GM19035 (cell line): ENCODE measurements around the gene KANSL1.

Source experiments
- ATAC-seq: cut with Tn5 transposase; IDR thresholded peaks from one replicate; pipeline ENCODE4 v1.9.1; 2021; ENCODE audit not compliant: unreplicated experiment

Gene KANSL1

DNA sequence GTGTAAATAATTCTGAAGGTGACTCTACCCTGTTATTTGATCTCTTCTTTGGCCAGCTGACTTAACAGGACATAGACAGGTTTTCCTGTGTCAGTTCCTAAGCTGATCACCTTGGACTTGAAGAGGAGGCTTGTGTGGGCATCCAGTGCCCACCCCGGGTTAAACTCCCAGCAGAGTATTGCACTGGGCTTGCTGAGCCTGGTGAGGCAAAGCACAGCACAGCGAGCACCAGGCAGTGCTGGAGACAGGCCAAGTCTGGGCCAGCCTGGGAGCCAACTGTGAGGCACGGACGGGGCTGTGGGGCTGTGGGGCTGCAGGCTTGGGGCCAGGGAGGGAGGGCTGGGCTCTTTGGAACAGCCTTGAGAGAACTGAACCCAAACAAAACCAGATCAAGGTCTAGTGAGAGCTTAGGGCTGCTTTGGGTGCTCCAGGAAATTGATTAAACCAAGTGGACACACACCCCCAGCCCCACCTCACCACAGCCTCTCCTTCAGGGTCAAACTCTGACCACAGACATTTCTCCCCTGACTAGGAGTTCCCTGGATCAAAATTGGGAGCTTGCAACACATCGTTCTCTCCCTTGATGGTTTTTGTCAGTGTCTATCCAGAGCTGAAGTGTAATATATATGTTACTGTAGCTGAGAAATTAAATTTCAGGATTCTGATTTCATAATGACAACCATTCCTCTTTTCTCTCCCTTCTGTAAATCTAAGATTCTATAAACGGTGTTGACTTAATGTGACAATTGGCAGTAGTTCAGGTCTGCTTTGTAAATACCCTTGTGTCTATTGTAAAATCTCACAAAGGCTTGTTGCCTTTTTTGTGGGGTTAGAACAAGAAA, 189.1 kb downstream of the KANSL1 start:
- no peak for ATAC-seq

DNA sequence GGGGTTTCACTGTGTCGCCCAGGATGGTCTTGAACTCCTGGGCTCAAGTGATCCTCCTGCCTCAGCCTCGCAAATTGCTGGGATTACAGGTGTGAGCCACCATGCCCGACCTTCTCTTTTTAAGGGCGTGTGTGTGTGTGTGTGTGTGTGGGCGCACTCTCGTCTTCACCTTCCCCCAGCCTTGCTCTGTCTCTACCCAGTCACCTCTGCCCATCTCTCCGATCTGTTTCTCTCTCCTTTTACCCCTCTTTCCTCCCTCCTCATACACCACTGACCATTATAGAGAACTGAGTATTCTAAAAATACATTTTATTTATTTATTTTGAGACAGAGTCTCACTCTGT, 190.3 kb downstream of the KANSL1 start:
- ATAC-seq: no peak

DNA sequence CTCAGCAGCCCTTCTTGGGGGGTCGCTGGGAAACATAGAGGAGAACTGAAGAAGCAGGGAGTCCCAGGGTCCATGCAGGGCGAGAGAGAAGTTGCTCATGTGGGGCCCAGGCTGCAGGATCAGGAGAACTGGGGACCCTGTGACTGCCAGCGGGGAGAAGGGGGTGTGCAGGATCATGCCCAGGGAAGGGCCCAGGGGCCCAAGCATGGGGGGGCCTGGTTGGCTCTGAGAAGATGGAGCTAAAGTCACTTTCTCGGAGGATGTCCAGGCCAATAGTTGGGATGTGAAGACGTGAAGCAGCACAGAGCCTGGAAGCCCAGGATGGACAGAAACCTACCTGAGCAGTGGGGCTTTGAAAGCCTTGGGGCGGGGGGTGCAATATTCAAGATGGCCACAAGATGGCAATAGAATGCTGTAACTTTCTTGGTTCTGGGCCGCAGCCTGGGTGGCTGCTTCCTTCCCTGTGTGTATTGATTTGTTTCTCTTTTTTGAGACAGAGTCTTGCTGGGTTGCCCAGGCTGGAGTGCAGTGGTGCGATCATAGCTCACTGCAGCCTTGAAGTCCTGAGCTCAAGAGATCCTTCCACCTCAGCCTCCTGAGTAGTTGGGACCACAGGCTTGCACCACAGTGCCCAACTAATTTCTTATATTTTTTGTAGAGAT, 190.8 kb downstream of the KANSL1 start:
- peak; percentile 50 for ATAC-seq

DNA sequence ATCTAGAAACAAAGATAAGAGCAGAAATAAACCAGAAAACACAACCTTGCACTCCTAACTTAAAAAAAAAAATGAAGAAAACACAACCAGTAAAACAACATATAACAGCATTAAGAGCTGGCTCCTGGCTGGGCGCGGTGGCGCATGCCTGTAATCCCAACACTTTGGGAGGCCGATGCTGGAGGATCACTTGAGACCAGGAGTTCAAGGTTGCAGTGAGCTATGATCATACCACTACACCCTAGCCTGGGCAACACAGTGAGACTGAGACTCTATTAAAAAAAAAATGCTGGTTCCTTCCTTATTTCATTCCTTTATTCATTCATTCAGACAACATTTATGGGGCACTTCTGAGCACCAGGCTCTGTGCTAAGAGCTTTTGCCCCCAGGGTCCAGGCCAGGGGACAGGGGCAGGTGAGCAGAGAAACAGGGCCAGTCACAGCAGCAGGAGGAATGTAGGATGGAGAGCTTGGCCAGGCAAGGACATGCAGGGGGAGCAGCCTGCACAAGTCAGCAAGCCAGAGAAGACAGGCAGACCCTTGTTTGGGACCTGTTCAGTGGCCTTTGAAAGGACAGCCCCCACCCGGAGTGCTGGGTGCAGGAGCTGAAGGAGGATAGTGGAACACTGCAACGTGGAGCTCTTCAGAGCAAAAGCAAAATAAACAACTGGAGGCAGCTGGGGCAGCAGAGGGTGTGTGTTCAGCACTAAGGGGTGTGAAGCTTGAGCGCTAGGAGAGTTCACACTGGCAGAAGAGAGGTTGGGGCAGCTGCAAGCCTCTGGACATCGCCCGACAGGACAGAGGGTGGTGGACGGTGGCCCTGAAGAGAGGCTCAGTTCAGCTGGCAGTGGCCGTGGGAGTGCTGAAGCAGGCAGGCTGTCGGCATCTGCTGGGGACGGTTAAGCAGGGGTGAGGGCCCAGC, 191.6 kb downstream of the KANSL1 start:
- ATAC-seq: no peak

DNA sequence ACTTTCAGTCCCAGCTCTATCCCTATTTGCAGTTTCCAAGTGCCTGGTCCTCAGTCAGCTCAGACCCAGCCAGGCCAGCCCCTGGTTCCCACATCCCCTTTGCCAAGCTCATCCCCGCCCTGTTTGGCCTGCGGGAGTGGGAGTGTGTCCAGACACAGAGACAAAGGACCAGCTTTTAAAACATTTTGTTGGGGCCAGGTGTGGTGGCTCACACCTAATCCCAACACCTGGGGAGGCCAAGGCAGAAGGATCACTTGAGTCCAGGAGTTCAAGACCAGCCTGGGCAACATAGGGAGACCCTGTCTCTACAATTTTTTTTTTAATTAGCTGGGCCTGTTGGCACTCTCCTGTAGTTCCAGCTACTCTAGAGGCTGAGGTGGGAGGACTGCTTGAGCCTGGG, 192.5 kb downstream of the KANSL1 start:
- no peak for ATAC-seq

DNA sequence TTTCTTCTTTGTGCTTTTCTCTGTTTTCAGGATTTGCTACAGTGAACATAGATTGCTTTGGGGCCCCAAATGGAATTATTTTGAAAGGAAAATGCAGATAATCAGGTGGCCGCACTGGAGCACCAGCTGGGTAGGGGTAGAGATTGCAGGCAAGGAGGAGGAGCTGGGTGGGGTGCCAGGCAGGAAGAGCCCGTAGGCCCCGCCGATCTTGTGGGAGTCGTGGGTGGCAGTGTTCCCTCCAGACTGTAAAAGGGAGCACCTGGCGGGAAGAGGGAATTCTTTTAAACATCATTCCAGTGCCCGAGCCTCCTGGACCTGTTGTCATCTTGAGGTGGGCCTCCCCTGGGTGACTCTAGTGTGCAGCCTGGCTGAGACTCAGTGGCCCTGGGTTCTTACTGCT, 192.9 kb downstream of the KANSL1 start:
- ATAC-seq: no peak

DNA sequence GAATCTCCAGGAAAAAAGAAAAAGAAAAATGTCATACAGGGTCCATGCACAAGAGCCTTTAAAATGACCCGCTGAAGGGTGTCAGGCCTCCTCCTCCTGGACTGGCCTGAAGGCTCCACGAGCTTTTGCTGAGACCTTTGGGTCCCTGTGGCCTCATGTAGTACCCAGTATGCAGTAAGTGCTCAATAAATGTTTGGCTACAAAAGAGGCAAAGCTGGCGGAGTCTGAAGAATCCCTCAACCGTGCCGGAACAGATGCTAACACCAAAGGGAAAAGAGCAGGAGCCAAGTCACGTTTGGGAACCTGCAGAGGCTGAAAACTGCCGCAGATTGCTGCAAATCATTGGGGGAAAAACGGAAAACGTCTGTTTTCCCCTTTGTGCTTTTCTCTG, 193.3 kb downstream of the KANSL1 start:
- no peak for ATAC-seq

DNA sequence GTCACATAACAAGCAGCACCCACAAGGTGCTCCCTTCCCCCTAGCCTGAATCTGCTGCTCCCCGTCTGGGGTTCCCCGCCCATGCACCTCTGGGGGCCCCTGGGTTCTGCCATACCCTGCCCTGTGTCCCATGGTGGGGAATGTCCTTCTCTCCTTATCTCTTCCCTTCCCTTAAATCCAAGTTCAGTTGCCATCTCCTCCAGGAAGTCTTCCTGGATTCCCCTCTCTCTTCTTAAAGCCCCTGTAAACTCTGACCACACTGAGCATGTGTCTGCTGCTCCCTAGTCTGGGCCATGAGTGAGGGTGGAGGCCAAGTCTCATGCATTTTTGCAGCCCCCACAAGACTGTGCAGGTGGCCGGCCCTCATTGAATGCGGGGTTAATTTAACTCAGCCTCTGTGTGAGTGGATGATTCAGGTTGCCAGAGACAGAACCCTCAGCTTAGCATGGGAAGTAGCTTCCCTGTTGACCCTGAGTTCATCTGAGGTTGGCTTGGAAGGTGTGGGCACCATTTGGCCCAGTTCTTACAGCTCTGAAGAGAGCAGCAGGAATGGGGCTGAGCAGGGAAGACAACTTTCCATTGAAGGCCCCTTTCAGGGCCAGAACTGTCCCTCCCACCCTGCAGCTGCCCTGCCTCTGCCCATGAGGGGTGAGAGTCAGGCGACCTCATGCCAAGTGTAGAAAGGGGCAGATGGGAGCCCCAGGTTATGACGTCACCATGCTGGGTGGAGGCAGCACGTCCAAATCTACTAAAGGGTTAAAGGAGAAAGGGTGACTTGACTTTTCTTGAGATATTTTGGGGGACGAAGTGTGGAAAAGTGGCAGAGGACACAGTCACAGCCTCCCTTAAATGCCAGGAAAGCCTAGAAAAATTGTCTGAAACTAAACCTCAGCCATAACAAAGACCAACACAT, 194.0 kb downstream of the KANSL1 start, which contains the start of gene STH:
TSS of gene STH (plus strand) at position 264 of the 913 bp plus-strand sequence. CDS start at position 294, 30 bp downstream.
- no peak for ATAC-seq

DNA sequence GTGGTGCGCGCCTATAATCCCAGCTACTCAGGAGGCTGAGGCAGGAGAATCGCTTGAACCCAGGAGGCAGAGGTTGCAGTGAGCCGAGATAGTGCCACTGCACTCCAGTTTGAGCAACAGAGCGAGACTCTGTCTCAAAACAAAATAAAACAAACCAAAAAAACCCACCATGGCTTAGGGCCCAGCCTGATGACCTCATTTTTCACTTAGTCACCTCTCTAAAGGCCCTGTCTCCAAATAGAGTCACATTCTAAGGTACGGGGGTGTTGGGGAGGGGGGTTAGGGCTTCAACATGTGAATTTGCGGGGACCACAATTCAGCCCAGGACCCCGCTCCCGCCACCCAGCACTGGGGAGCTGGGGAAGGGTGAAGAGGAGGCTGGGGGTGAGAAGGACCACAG, 195.6 kb downstream of the KANSL1 start:
- no peak for ATAC-seq

DNA sequence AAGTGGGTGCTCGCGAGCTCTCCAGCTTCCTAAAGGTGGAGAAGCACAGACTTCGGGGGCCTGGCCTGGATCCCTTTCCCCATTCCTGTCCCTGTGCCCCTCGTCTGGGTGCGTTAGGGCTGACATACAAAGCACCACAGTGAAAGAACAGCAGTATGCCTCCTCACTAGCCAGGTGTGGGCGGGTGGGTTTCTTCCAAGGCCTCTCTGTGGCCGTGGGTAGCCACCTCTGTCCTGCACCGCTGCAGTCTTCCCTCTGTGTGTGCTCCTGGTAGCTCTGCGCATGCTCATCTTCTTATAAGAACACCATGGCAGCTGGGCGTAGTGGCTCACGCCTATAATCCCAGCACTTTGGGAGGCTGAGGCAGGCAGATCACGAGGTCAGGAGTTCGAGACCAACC, 196.1 kb downstream of the KANSL1 start:
- no peak for ATAC-seq

DNA sequence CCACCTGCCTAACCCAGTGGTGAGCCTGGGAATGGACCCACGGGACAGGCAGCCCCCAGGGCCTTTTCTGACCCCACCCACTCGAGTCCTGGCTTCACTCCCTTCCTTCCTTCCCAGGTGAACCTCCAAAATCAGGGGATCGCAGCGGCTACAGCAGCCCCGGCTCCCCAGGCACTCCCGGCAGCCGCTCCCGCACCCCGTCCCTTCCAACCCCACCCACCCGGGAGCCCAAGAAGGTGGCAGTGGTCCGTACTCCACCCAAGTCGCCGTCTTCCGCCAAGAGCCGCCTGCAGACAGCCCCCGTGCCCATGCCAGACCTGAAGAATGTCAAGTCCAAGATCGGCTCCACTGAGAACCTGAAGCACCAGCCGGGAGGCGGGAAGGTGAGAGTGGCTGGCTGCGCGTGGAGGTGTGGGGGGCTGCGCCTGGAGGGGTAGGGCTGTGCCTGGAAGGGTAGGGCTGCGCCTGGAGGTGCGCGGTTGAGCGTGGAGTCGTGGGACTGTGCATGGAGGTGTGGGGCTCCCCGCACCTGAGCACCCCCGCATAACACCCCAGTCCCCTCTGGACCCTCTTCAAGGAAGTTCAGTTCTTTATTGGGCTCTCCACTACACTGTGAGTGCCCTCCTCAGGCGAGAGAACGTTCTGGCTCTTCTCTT, 196.8 kb downstream of the KANSL1 start:
- no peak for ATAC-seq

DNA sequence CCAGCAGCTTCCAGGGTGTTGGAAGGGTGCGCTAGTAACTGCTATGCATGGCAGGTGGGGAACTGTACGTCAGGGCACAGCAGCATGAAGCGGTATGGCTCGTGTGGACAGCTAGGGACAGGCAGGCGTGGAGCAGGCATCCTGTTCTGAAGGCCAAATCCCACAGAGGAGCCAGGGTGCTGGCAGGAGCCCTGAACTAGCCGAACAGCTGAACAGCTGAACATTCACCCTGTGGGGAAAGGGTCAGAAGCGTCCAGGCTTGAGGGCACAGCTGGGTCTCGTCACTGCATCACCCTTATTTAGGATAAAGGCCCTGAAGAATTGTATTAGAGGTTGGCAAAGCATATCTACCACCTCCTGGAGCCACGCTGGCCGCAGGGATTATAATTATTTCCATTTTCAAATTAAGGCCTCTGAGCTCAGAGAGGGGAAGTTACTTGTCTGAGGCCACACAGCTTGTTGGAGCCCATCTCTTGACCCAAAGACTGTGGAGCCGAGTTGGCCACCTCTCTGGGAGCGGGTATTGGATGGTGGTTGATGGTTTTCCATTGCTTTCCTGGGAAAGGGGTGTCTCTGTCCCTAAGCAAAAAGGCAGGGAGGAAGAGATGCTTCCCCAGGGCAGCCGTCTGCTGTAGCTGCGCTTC, 197.5 kb downstream of the KANSL1 start:
- no peak for ATAC-seq

DNA sequence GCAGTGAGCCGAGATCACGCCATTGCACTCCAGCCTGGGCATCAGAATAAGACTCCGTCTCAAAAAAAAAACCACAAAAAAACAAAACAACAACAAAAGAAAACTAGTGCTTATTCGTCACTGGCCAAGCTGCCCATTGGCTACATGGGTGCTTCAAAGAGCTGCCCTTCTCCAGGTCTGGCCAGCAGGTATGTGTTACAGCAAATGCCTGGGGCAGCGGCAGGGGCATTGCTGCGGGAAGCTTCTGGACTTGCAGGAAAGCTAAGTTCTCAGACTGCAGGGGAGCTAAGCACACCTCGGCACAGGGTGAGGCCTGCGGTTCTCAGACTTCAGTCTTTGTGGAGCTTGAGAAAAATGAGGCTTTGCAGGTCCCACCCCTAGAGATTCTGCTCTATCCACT, 198.2 kb downstream of the KANSL1 start:
- no peak for ATAC-seq

DNA sequence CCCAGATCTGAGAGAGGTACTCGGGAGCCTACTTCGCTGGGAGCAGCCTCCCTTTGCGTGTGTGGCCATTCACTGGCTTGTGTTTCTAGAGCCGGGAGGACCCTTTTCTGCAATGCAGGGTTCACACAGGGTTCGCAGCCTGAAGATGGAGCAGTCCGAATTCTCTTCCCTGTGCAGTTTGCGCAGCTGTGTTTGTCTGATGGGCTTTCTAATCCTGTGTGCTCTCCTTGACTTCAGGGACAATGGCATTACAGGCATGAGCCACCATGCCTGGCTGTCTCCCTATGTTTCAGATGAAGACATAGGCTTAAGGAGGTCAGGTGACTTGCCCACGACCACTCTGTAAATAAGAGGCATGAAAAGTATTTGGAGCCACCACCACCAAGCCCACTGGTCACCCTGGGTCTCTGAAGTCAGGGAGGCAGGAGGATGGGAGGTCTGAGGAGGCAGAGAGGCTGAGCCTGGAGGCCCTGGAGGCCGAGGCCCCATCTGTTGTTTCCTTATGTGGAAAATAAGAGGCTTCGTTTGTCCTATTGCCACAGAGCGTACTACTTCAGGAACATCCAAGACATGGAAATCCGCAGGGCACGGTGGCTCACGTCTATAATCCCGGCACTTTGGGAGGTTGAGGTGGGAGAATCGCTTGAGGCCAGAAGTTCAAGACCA, 199.1 kb downstream of the KANSL1 start:
- no peak for ATAC-seq

DNA sequence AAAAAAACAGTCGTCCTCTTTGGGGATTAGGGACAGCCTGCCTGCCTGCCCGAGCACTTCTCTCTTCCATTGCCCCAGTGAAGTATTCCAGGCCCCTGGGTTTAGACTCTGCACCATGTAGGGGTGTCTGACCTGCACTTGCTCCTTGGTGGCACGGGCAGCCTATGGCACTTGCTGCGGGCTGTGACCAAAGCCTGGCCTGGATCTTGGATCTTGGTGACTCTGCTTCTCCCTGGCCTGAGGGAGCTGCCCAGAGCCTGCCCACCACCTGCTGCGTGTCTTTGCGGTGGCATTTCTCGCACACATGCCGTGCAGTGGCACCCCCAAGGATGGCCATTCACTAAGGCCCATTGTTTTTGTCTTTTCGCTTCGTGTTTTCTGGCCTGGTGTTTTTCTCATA, 200.3 kb downstream of the KANSL1 start:
- ATAC-seq: no peak

DNA sequence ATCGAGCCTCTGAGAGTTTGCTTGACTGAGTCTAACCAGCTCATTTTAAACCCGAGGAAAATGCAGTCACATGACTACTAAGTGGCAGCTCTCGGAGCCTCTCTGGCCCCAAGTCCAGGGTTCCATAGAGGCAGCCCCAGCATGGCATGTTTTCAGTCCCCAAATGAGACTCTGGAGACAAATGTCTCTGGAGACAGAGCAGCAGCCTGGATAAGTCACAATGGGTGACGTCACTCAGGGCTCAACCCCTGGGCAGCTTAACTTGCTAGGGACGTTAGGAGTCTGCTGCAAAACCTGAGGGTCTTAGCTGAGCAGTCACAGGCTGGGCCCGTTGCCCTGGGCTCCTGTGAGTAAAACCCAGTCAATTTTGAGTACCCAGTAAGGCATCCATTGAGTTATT, 201.1 kb downstream of the KANSL1 start:
- ATAC-seq: no peak

DNA sequence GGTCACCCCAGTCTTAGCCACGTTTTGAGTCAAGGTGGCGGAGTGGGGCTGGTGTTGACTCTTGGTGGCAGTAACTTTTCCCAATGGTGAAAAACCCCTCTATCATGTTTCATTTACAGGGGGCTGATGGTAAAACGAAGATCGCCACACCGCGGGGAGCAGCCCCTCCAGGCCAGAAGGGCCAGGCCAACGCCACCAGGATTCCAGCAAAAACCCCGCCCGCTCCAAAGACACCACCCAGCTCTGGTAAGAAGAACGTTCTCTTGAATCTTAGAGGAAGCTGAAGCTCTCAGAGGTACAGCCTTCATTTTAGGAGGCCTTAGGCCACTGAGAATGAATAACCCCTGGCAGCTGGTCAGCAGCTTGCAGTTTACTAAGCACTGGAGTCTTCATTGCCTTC, 201.9 kb downstream of the KANSL1 start:
- ATAC-seq: no peak

DNA sequence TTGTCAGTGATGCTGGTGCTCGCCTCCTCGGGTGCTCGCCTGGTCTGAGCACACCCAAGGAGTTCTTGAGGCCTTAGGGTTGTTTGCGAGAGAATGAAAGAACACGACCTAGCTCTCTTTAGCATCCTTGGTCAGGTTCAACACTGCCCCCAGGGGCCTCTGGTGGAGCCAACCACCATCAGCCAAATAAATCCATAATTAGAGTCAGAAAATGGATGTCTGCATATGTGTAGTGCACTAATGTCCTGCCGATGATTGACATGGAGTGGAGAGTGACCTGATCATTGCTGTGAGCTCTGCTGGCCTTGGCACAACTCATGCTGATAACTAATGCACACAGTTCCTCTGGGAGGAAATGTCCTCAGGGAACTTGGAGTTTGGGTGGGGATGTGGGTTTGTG, 202.3 kb downstream of the KANSL1 start:
- no peak for ATAC-seq

DNA sequence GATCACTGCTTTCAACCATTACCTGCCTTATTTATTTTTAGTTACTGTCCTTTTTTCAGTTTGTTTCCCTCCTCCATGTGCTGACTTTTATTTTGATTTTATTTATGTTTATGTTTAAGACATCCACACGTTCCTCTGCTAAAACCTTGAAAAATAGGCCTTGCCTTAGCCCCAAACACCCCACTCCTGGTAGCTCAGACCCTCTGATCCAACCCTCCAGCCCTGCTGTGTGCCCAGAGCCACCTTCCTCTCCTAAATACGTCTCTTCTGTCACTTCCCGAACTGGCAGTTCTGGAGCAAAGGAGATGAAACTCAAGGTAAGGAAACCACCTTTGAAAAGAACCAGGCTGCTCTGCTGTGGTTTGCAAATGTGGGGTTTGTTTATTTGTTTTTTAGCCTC, 203.5 kb downstream of the KANSL1 start:
- no peak for ATAC-seq
